ENCODE data around the gene NEK6. TPM values are rescaled to one million over a fixed set of nuclear protein-coding genes. Genes with fewer than 3 reads are reported as not detected.

The NEK6 gene
- total and polyA plus RNA-seq, 5 donors from 2014 or later: 3.5 to 17.0 (median 3.7) TPM

DNA sequence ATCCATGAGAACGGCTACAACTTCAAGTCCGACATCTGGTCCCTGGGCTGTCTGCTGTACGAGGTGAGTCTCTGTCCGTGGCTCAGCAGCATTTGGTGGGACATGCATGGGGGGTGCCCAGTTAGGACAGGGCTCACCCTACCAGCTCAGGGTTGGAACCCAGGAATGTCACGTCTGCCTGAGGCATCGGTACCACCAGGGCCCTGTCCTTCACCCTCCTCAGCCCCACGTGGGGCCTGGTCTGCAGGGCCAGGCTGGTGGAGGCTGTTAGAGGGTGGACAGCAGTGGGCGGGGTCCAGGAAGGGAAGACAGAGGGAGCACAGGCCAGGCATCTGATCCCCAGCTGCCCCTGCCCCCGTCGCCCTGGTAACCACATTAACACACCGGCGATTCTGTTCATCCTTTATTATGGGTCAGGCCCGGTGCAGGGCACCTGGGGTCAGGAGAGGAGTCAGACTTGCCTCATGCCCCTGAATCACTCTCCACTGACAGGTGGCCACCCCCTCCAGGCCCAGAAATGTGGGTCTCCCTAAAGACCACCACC, 81.9 kb downstream of the NEK6 start:
- H3K9me3 Mint-ChIP-seq: peaks cover 0 to 4% (median 0%) of the 10 kb centered on the region in 7 donors
- DNase-seq (no peak), ATAC-seq (ENCODE audit: low read depth in 2 of 2) (no peak)
- no peak overlapping the region for H3K4me3 Mint-ChIP-seq
- H3K36me3 ChIP-seq (ENCODE audit: control insufficient read depth, insufficient read depth, low read length): peaks cover 5% of the 10 kb centered on the region
- H3K4me1 ChIP-seq (ENCODE audit: control insufficient read depth, insufficient read depth, low read length, poor library complexity, severe bottlenecking): no peaks in the 10 kb centered on the region
- H3K9me3 ChIP-seq (ENCODE audit: control insufficient read depth in 2 of 2, low read length in 2 of 2): peaks cover 0 to 5% of the 10 kb centered on the region in 2 experiments
- H3K27ac ChIP-seq (ENCODE audit: insufficient read depth, low read length, poor library complexity, severe bottlenecking): no peak overlapping the region
- no peaks in the 10 kb centered on the region for H3K27me3 Mint-ChIP-seq
- peaks cover 14% of the 10 kb centered on the region for H3K36me3 Mint-ChIP-seq
- no peak overlapping the region for H3K27ac Mint-ChIP-seq
- no peaks in the 10 kb centered on the region for H3K4me1 Mint-ChIP-seq
- H3K27me3 ChIP-seq (ENCODE audit: control insufficient read depth, insufficient read depth, low read length): no peaks in the 10 kb centered on the region
- no peak overlapping the region for H3K4me3 ChIP-seq (ENCODE audit: low read depth, low read length)

DNA sequence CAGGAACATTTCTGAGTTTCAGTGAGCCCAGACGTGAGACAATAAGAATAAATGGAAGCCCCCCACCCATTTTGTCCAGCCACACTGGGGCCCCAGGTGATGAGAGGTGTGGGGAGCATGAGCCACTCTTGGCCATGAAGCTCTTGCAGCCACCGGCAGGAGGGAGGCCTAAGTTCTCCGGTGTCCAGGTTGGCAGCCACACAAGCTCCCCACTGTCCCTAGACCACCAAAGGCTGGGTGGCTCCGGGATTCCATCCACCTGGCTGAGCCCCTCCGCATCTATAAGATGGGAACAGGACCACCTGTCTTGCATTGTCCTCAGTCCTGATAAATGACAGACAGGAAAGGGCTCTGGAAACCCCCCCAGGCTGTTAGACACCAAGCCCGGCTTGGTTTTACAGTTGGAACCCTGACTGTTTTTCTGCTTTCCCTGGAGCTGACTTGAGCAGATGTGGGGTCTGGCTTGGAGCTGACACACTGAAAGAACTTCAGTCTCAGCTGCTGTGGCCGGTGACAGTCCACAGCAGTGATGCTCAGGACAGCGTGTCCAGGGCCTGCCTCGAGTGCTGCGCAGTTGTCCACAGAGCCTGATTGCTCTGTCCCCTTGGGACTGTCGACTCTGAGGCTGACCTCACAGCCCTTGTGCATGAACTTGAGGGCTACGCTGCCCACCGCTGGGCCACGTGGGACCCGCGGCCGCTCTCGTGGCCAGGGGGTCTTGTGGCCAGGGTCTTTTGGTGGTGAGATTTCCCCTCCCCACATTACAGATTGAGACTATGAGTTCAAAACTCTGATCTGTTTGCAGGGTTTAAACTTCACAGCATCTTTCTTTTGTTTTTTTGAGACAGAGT, 82.7 kb downstream of the NEK6 start:
- Histone ChIP-seq H3K27me3 (ENCODE audit: control insufficient read depth, insufficient read depth, low read length) (no peaks in the 10 kb centered on the region), H3K4me3 (ENCODE audit: low read depth, low read length) (no peak overlapping the region), H3K4me1 (ENCODE audit: control insufficient read depth, insufficient read depth, low read length, poor library complexity, severe bottlenecking) (no peaks in the 10 kb centered on the region), H3K36me3 (ENCODE audit: control insufficient read depth, insufficient read depth, low read length) (peaks cover 5% of the 10 kb centered on the region), H3K9me3 (ENCODE audit: control insufficient read depth in 2 of 2, low read length in 2 of 2) (peaks cover 0 to 5% of the 10 kb centered on the region in 2 experiments), H3K27ac (ENCODE audit: insufficient read depth, low read length, poor library complexity, severe bottlenecking) (no peak overlapping the region)
- ATAC-seq (ENCODE audit: low read depth in 2 of 2): no peak
- H3K4me1 Mint-ChIP-seq: no peaks in the 10 kb centered on the region
- no peak overlapping the region for H3K4me3 Mint-ChIP-seq
- peaks cover 0 to 4% (median 0%) of the 10 kb centered on the region in 7 donors for H3K9me3 Mint-ChIP-seq
- DNase-seq: no peak
- H3K27ac Mint-ChIP-seq: no peak overlapping the region
- no peaks in the 10 kb centered on the region for H3K27me3 Mint-ChIP-seq
- peaks cover 15% of the 10 kb centered on the region for H3K36me3 Mint-ChIP-seq

DNA sequence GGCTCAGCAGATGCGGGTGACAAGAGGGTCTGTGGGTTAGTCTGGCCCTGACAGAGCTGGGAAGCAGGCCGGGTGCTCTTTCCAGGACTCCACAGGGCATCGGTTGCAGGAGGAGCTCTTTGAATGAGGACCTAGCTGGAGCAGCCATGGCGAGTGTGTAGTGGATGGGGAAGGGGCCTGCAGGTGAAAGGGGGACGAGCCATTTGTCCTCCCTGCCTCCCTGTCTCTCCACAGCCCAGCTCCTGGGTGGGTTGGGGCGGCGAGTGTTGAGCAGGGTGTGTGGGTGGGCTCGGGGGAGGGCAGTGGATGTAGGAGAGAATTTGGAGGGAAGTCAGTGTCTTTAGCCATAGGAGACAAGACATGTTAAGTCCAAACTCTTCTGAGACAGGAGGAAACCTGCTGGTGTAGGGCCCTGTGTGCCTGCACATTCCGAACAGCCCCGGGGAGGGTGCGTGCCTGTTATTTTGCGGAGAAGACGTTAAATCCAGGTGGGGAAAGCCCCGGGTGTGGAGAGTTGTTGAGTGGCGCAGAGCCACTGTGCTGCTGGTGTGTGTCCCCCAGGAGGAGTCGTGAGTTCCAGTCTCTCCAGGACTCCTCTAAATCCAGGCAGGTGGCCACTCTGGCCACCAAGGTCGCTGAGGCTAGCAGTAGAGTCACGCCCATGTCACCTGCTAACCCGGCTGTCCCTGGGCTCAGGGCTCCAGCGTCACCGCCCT, 83.9 kb downstream of the NEK6 start:
- H3K4me3 Mint-ChIP-seq: no peak overlapping the region
- DNase-seq: no peak
- H3K4me3 ChIP-seq (ENCODE audit: low read depth, low read length): no peak overlapping the region
- H3K4me1 Mint-ChIP-seq: no peaks in the 10 kb centered on the region
- no peak for ATAC-seq (ENCODE audit: low read depth in 2 of 2)
- H3K4me1 ChIP-seq (ENCODE audit: control insufficient read depth, insufficient read depth, low read length, poor library complexity, severe bottlenecking): no peaks in the 10 kb centered on the region
- no peak overlapping the region for H3K27ac ChIP-seq (ENCODE audit: insufficient read depth, low read length, poor library complexity, severe bottlenecking)
- no peak overlapping the region for H3K27ac Mint-ChIP-seq
- peaks cover 14% of the 10 kb centered on the region for H3K36me3 Mint-ChIP-seq
- H3K9me3 Mint-ChIP-seq: peaks cover 0 to 4% (median 0%) of the 10 kb centered on the region in 7 donors
- peaks cover 0 to 5% of the 10 kb centered on the region in 2 experiments for H3K9me3 ChIP-seq (ENCODE audit: control insufficient read depth in 2 of 2, low read length in 2 of 2)
- no peaks in the 10 kb centered on the region for H3K27me3 ChIP-seq (ENCODE audit: control insufficient read depth, insufficient read depth, low read length)
- H3K36me3 ChIP-seq (ENCODE audit: control insufficient read depth, insufficient read depth, low read length): peaks cover 5% of the 10 kb centered on the region
- no peaks in the 10 kb centered on the region for H3K27me3 Mint-ChIP-seq

DNA sequence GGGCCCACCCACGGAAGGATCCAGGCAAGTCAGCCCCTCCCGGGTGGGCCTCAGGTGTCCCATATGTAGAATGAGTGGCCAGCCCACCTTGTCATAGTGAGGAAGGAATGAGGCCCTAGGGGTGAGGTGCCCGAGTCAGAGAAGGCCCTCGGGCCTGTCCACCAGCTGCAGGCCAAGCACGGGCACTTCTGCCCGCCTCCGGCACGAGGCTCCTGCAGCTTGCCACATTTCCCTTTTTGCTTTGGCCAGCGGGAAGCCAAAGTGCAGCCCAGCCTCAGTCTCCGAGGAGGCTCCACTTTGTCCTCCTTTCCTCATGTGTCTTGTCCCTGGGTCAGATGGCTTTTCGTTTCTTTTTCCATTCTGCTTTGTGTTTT, 84.6 kb downstream of the NEK6 start:
- DNase-seq (no peak), ATAC-seq (ENCODE audit: low read depth in 2 of 2) (no peak)
- H3K36me3 ChIP-seq (ENCODE audit: control insufficient read depth, insufficient read depth, low read length): peaks cover 3% of the 10 kb centered on the region
- H3K9me3 ChIP-seq (ENCODE audit: control insufficient read depth in 2 of 2, low read length in 2 of 2): peaks cover 0 to 2% of the 10 kb centered on the region in 2 experiments
- no peaks in the 10 kb centered on the region for H3K27me3 ChIP-seq (ENCODE audit: control insufficient read depth, insufficient read depth, low read length)
- Mint-ChIP-seq H3K4me1 (no peaks in the 10 kb centered on the region), H3K27ac (no peak overlapping the region), H3K4me3 (no peak overlapping the region), H3K27me3 (no peaks in the 10 kb centered on the region), H3K36me3 (peaks cover 10% of the 10 kb centered on the region), H3K9me3 (peaks cover 0 to 4% (median 0%) of the 10 kb centered on the region in 7 donors)
- no peak overlapping the region for H3K27ac ChIP-seq (ENCODE audit: insufficient read depth, low read length, poor library complexity, severe bottlenecking)
- no peaks in the 10 kb centered on the region for H3K4me1 ChIP-seq (ENCODE audit: control insufficient read depth, insufficient read depth, low read length, poor library complexity, severe bottlenecking)
- no peak overlapping the region for H3K4me3 ChIP-seq (ENCODE audit: low read depth, low read length)

DNA sequence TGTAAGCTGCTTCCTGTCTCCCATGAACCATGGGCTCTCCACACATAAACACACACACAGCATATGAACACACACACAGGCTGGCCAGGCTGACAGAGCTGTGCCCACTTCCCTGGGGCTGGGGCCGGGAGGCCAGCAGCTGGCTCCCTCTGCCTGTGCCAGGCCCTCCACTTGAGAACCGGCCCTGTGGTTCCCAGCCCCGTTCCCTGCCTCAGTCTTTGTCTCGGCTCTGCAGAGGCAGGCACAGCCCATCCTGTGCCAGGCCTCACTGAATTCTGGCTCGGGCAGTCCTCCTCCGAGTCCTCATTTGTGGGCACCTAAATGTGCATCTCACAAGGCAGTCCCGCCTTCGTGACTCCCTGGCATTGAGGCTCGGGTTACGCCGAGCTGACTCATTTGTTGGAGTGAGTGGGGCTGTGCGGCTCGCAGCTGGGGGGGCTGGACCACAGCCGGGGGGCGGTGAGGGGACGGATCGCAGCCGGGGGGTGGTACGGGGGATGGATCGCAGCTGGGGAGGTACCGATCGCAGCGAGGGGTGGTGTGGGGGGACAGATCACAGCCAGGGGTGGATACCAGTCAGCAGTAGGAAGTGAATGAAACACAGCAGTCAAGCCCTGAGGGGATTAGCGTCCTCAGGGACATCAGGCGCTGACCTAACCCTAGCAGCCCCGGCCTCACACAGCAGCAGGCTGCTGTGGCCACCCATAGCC, 85.2 kb downstream of the NEK6 start:
- no peaks in the 10 kb centered on the region for H3K4me1 Mint-ChIP-seq
- H3K27me3 Mint-ChIP-seq: no peaks in the 10 kb centered on the region
- peaks cover 0 to 4% (median 0%) of the 10 kb centered on the region in 7 donors for H3K9me3 Mint-ChIP-seq

DNA sequence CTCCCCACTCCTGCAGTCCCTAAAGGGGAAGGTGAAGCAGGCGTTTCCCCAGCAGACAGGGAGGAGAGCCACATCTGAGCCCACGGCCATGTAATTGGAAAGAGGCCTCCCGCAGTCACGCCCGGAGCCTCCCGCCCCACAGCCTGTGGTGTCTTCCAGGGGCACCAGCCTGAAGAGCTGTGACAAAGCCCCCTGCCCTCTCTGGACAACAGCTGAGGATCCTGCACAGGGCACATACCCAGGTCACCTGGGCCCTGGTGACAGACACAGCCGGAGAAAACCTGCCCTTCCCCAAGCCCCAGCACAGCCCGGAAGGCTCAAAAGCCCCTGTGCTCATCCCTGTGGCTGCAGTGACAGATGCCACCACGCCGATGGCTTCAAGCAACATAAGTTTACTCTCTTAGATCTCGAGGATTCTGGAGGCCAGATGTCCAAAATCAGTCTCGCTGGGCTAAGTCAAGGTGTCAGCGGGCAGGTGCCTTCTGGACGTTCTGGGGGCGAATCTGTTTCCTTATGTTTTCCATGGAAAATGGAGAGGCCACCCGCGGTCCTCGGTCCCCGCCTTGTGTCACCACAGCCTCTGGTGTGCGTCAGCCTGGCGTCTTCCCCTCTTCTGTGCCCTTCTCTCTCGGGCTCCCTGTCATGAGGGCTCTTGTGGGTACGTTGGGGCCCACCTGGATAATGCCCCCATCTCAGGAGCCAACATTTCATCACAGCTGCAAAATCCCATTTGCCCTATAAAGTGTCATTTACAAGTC, 86.0 kb downstream of the NEK6 start:
- Histone ChIP-seq H3K27ac (ENCODE audit: insufficient read depth, low read length, poor library complexity, severe bottlenecking) (no peak overlapping the region), H3K27me3 (ENCODE audit: control insufficient read depth, insufficient read depth, low read length) (no peaks in the 10 kb centered on the region), H3K4me3 (ENCODE audit: low read depth, low read length) (no peak overlapping the region), H3K4me1 (ENCODE audit: control insufficient read depth, insufficient read depth, low read length, poor library complexity, severe bottlenecking) (no peaks in the 10 kb centered on the region), H3K9me3 (ENCODE audit: control insufficient read depth in 2 of 2, low read length in 2 of 2) (no peaks in the 10 kb centered on the region), H3K36me3 (ENCODE audit: control insufficient read depth, insufficient read depth, low read length) (peaks cover 13% of the 10 kb centered on the region)
- H3K4me1 Mint-ChIP-seq: no peaks in the 10 kb centered on the region
- no peaks in the 10 kb centered on the region for H3K27me3 Mint-ChIP-seq
- DNase-seq: no peak
- peaks cover 4% of the 10 kb centered on the region for H3K36me3 Mint-ChIP-seq
- H3K9me3 Mint-ChIP-seq: no peaks in the 10 kb centered on the region
- no peak overlapping the region for H3K4me3 Mint-ChIP-seq
- no peak overlapping the region for H3K27ac Mint-ChIP-seq
- no peak for ATAC-seq (ENCODE audit: low read depth in 2 of 2)

More for the DNA sequence above, 85.2 kb downstream of the NEK6 start:
- Histone ChIP-seq H3K27me3 (ENCODE audit: control insufficient read depth, insufficient read depth, low read length) (no peaks in the 10 kb centered on the region), H3K27ac (ENCODE audit: insufficient read depth, low read length, poor library complexity, severe bottlenecking) (no peak overlapping the region), H3K9me3 (ENCODE audit: control insufficient read depth in 2 of 2, low read length in 2 of 2) (no peaks in the 10 kb centered on the region), H3K4me1 (ENCODE audit: control insufficient read depth, insufficient read depth, low read length, poor library complexity, severe bottlenecking) (no peaks in the 10 kb centered on the region), H3K36me3 (ENCODE audit: control insufficient read depth, insufficient read depth, low read length) (peaks cover 6% of the 10 kb centered on the region), H3K4me3 (ENCODE audit: low read depth, low read length) (no peak overlapping the region)
- Mint-ChIP-seq H3K4me3 (no peak overlapping the region), H3K36me3 (peaks cover 9% of the 10 kb centered on the region), H3K27ac (no peak overlapping the region)
- ATAC-seq (ENCODE audit: low read depth in 2 of 2) (no peak), DNase-seq (no peak)
